ENCODE measurements around the gene MAP2.

The MAP2 gene

DNA sequence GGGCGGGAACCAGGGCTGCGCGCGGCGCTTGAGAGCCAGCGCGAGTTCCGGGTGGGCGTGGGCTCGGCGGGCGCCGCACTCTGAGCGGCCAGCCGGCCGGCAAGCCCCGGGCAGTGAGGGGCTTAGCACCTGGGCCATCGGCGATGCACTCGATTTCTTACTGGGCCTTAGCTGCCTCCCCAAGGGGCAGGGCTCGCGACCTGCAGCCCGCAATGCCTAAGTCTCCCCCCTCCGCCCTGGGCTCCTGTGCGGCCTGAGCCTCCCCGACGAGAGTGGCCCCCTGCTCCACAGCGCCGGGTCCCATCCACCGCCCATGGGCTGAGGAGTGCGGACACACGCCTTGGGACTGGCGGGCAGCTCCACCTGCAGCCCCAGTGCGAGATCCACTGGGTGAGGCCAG, 36.5 kb upstream of the MAP2 start:
- H3K4me3 ChIP-seq = no peak overlapping the region
- TF ChIP-seq, protein P1, sequence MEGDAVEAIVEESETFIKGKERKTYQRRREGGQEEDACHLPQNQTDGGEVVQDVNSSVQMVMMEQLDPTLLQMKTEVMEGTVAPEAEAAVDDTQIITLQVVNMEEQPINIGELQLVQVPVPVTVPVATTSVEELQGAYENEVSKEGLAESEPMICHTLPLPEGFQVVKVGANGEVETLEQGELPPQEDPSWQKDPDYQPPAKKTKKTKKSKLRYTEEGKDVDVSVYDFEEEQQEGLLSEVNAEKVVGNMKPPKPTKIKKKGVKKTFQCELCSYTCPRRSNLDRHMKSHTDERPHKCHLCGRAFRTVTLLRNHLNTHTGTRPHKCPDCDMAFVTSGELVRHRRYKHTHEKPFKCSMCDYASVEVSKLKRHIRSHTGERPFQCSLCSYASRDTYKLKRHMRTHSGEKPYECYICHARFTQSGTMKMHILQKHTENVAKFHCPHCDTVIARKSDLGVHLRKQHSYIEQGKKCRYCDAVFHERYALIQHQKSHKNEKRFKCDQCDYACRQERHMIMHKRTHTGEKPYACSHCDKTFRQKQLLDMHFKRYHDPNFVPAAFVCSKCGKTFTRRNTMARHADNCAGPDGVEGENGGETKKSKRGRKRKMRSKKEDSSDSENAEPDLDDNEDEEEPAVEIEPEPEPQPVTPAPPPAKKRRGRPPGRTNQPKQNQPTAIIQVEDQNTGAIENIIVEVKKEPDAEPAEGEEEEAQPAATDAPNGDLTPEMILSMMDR (IDR thresholded peaks at IDR 0.05) = no peak
- H3K27ac ChIP-seq = no peak overlapping the region
- DNase-seq (ENCODE audit: low spot score) = no peak

DNA sequence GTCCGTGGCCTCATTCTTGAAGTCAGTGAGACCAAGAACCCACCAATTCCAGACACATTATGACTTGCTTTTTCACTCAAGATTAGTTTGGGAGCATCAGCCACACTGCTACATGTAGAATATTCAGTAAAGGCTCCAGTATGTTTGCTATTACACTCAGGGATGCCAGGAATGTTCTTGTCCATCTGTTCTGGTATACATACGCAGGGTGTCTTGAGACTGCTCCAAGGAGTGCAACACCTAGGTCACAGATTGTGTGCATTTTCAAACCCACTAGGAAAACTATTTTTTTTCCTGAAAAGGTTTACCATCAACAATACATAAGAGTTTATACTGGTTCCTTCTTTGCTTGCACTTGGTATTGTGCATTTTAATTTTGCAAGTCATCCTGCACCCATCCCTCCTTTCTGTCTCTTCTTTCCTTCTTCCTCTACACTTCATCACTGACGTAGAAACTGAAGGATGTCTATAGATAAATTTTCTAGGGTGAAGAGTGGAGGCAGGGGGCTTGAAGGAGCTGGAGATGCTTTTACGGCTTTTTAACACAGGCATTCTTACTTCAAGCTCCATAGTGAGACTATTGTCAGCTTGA, 35.3 kb upstream of the MAP2 start:
- DNase-seq (ENCODE audit: low spot score) = no peak
- H3K27ac ChIP-seq = no peak overlapping the region

DNA sequence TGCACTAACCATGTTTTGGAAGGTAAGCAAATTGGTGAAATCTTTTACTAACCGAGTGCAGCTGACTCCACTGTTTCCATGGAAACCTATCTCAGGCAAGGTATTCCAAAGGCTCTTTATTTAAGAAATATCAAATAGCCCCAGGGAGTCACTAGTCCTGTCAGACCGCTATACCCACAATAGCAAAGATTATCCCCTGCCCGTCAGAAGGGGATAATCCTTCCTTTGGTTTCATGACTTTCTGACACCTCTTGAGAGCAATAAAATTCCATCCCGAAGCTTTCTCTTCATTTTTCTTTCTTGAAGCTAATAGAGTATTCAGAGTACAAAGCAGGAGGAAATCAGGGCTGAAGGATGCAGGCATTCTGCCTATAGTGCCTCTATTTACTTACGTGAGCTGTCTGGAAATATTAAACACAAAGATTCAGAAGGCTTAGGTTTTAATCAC, 34.7 kb upstream of the MAP2 start:
- H3K27ac ChIP-seq = no peak overlapping the region
- no peak for DNase-seq (ENCODE audit: low spot score)
- no peak overlapping the region for H3K4me3 ChIP-seq
- TF ChIP-seq, protein P1 (IDR thresholded peaks at IDR 0.05) = no peak

More for the DNA sequence above, 35.3 kb upstream of the MAP2 start:
- TF ChIP-seq, protein P1 (IDR thresholded peaks at IDR 0.05) = no peak
- H3K4me3 ChIP-seq = no peak overlapping the region

DNA sequence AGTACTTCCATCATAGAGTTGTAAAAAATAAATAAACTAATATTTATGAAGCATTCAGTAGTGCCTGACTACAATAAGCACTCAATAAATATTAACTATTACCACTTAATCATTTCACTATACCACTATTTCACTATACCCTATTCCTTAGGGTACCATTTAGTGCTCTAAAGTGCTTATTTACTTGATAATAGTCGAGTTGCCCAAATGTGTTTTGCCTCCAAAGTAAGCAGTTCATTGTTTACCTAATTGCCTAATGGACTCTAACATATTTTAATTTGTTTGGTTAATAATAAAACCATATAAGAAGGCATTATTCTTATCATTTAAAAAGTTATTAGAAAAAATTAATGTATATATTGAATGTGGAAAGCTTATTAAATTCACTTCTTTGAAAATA, 33.0 kb upstream of the MAP2 start:
- Histone ChIP-seq H3K4me3 (no peak overlapping the region), H3K27ac (no peak overlapping the region)
- TF ChIP-seq, protein P1 (IDR thresholded peaks at IDR 0.05) = no peak
- no peak for DNase-seq (ENCODE audit: low spot score)

DNA sequence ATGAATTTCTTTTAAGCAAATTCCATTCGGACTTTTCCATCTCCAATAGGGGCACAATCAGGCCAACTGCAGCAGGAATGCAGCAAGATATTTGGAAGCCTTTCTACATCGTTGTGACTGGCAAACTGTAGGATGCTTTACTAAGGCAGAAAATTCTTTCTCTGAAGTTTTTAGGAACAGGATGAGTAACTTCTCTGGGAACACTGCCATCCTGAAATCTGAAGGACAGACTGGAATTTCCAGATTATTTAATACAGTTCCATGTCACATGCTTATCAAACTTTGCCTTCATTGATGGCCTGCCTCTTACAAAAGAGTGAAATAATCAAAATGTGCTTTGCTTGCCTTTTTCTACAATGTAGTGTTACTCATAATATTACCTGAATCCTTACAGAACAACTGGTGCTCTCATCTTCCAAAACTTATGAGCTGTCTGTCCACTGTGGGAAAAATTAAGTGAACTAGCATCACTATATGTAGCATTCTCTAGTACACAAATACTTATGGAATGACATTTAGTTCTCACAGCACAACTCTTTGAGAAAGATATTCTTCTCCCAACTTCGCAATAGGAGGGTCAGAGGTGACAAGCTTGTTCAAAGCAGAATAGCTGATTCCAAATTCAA, 32.0 kb upstream of the MAP2 start:
- no peak for DNase-seq (ENCODE audit: low spot score)
- TF ChIP-seq, protein P1 (IDR thresholded peaks at IDR 0.05) = no peak
- H3K27ac ChIP-seq = no peak overlapping the region

DNA sequence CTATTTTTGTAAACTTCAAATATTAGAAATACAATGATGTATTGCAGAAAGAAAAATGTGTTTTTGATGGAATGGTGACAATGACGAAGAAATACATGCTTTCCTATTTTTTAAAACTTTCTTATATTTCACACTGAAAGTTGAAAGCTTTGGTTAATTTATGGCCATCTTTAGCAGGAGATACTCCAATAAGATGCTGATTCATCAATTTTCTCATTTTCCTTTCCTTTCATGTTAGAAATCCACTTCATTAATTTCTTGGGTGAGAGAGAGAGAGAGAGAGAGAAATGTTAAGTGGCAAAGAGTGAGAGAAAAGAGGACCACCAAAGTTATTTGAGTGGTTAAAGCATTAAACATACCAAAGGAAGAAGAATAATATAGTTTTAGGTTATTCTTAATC, 28.6 kb upstream of the MAP2 start:
- TF ChIP-seq, protein P1 (IDR thresholded peaks at IDR 0.05) = no peak
- DNase-seq (ENCODE audit: low spot score) = no peak
- H3K27ac ChIP-seq = no peak overlapping the region
- no peak overlapping the region for H3K4me3 ChIP-seq

More for the DNA sequence above, 32.0 kb upstream of the MAP2 start:
- no peak overlapping the region for H3K4me3 ChIP-seq

DNA sequence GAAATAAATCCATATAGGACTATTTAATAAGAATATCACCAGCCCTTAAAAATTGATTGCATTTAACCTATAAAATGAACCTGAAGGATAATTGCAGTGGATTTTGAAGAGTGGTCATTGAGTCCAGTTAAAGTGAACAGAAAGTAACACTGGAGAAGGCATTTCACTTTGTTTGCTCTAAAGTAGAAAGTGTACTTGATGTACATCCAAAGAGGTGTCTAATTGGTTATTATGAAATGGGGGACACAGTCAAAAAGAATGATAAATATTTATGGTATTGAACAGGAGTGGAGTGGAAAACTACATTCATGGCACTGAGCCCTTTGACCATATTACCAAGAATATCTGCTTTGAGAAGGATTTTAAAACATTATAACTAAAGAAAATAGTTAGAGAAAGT, 28.2 kb upstream of the MAP2 start:
- DNase-seq (ENCODE audit: low spot score) = no peak
- TF ChIP-seq, protein P1 (IDR thresholded peaks at IDR 0.05) = no peak
- Histone ChIP-seq H3K27ac (no peak overlapping the region), H3K4me3 (no peak overlapping the region)

All from coronary artery (tissue), 2 donors.